HG02885 (cell line): ENCODE data around the gene DNAL4.

Source experiments
- ATAC-seq: cut with Tn5 transposase; IDR thresholded peaks from one replicate; pipeline ENCODE4 v1.9.1; 2021; ENCODE audit warnings: mild to moderate bottlenecking; ENCODE audit not compliant: unreplicated experiment, poor library complexity

DNAL4 gene, protein sequence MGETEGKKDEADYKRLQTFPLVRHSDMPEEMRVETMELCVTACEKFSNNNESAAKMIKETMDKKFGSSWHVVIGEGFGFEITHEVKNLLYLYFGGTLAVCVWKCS

DNA sequence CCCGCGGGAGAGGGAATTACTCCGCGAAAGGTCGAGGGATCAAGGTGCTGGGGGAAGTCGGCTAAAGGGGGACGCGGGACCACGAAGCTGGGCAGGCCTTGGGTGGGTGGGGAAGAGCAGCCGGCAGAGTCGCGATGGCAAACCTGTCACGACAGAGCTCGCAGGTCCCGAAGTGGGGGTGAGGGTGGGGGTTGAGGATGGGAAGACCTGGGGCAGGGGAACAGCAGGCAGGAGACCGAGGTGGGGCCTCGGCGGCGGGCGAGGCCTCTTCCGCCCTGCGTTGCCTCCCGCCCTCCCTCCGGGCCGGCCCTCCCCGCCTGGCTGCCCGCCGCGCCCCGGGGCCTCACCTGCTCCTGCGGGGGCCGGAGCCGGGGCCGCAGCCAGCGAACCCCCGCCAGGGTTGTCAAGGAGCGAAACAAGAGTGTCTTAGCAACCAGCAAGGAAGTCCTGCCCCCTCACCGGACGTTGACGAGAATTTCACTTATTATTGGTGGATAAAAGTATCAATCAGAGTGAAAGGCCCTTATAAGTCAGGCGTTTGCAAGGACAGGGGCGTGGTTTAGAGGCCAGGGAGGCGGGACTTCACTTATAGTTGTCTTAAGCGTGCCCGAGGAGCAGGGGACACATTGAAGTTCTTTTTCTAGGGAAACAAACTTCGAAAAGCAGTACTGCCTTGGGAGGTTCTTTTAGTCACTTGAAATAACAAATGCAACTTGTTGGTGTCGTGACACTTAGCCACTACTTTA is at the start of gene DNAL4:
Gene DNAL4 (minus strand): TSS at position 423 of the 746 bp plus-strand sequence. CDS start 11,412 bp downstream, outside the sequence.
- peak; percentile 96 for ATAC-seq

DNA sequence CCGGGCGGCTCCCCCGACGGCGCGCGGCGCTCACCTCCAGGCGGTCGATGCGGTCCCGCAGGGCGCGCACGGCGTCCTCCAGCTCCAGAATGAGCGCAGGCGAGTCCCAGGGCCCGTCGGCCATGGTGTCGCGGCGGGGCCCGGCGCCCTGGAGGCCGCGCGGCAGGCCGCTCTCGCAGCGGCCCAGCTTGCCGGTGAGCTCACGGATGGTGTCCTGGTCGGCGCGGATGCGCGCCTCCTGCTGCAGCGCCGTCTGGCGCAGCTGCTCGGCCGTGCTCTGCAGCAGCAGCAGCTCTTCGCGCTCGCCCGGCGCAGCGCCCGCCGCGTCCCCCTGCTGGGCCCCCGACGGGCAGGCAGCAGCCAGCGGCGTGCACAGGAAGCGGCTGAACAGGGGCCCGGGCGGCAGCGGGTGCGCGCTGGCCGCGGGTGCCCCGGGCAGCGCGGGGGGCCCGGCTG is 49.3 kb upstream of the DNAL4 start:
- no peak for ATAC-seq

DNA sequence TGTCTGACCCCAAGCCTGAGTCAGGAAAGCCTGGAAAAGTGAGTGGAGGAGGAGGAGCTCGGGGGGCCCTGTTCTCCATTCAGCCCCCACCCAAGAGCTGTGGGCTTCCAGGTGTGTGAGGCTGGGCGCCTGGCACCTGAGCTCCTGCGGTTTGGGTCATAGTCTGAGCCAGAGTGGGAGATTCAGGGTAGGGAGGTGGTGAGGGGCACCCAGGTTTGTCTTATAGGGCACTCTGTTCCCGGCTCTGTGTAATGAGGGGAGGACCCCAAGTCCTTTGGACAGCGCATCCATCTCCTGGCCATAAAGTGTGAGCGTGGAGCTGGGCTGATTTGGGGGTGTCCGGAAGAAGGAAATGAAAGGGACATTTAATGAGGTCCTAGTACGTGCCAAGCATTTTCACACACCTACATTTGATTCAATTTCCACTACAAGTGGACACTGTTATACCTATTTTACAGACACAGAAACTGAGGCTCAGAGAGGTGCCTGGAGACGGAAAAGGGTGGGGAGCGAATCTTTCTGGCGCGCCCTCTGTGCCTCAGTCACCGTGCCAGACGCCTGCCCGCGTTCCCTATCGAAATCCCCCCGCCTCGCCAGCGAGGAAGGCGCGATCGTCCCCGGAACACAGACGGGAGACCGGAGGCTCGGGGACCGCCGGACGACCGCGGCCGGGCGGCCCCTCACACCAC is 48.7 kb upstream of the DNAL4 start:
- no peak for ATAC-seq

DNA sequence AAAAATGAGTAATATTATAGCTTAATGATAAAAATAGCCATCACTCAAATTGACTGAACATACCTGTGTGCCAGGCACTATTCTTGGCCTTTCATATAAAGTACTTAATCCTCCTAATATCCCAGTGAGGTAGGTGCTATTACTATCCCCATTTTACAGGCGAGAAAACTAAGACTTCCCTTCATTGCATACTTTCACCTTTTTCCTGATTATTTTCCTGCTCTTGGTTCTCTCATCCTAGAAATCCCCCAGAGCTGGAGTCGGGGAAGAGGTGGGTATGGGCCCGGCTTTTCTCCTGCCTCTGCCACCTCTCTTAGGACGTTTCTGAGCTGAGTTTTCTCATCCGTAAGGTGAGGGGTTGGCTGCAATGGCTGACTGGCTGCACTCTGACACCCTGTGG is 47.7 kb upstream of the DNAL4 start:
- no peak for ATAC-seq

DNA sequence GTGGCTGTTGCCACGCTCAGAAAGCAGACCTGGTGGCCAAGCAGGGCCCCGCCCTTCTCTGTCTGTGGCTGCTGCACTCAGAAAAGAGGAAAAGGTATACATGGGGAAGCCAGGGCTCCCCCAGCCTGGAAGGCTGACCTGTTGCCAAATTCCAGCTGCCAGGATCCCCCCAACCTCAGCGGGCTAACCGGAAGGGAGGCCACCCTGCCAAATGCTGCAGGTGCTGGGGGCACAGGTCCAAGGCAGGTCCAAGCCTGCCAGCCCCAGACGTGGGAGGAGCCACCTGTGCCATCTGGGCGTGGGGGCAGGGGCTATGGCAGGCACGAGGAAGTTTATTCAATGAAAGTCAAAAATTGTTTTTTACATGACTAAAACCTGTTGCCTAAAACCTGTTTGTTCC is 47.3 kb upstream of the DNAL4 start:
- no peak for ATAC-seq

DNA sequence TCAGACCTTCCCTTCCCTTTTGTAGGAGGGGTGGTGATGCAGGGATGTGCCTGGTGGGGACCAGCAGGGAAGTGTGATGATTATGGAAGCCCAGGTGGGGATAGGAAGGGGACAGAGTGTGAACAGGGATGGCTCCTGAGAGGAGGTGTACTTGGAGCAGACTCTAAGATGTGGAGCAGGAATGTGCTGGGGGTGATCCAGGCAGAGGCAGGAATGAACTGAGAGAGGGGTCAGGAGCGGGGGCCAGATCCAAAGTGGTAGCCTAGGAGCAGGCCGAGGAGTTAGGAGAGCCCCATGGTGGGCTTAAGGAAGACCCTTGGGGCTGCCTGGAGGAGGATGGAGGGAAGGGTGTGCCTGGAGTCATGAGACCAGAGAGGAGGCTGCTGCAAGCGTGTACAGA is 46.2 kb upstream of the DNAL4 start:
- ATAC-seq, result no peak

DNA sequence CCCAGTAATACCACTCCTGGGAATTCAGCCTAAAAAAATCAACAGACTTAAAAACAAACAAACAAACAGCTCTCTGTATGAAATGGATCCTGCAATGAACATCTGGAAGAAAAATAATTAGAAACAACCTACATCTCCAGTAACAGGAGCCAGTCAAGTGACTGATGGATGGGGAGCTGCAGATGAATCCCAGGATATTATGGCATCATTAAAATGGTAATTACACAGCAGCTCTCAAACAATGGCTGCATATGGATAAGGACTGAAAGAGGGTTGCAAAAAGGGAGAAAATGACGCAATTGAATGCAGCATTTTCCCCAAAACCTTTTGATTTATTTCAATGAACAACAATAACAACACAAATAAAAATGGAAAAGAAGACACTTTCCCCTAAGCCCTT is 45.7 kb upstream of the DNAL4 start:
- ATAC-seq, result no peak

DNA sequence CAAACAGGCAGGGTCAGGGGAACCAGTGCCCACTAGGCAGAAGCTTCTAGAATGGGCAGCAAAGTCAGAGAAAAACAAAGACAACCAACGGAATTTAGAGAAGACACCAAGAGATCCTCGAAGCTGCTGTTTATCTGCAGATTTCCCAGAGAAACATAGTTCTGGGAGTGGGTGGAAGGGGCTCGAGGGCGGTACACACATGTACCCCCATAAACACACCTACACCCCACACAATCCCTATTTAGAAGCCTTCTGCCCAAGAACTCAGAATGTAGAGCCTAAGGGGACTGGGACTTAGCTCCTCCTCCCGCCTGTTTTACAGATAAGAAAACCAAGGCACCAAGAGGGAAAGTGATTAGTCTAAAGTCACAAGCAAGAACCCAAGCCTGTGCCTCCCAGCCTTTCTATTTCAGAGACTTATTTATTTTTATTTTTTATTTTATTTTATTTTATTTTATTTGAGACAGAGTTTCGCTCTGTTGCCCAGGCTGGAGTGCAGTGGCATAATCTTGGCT is 43.5 kb upstream of the DNAL4 start:
- ATAC-seq, result no peak

DNA sequence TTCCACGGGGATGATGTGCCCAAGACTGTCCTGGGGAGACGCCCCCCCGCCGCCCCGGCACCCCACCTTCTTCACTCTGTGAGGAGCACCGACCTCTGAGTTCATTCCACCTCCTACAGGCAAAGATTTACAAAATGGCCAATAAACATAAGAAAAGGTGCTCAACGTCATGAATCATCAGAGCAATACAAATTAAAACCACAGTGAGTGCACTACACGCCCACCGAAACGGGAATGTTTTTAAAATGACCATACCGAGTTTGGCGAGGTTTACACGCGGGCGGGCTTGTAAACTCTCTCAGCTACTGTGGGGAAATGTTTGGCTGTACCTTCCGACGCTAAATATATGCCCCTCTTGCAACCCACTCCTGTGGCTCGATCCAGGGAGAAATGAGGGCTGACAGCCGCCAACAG is 42.0 kb upstream of the DNAL4 start:
- ATAC-seq, result no peak

DNA sequence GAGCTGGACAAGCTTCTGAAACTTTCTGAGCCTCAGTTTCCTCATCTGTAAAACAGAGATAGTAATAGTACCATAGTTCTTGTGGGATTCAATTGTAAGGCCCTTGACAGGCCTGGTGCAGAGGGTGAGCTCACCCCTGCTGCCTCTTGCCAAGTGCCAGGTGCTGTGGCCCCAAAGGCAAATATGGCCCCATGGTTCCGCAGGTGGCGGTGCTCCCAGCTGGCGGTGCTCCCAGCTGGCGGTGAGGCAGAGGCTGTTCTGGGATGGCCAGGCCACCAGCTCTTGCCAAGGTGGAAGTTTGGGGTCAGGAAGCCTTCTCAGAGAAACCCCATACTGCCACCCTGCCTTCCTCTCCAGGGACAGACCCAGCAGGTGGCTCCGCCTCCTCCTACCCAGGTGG is 41.0 kb upstream of the DNAL4 start:
- ATAC-seq, result no peak

DNA sequence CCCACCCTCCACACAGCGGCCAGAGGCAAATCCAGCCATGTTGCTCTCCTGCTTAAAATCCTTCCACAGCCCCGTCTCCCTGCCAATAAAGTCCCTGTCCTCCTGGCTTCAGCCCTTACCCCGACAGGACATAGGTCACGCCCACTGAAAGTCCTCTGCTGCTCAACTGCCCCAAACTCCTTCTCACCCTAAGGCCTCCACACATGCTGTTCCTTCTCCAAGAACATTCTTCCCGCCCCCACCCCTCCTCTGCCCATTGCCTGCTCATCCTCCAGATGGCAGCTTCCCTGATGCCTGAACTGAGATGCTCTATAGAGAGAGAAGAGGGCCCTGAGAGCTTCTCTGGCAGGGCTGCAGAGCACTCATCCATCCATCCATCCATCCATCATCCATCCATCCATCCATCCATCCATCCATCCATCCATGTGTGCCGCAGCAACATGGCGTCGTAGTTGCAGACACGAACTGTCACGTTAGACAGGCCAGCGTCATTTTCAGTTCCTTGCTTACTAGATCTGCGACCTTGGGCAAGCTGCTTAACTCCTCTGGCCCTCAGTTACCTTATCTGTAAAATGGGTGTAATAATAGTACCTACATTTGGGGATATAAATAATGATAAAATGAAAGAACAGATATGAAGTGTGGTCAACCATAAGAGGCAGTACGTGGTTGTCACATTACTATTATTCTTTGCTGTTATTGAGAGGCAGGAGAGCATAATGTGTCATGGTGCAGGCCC is 40.4 kb upstream of the DNAL4 start:
- no peak for ATAC-seq

DNA sequence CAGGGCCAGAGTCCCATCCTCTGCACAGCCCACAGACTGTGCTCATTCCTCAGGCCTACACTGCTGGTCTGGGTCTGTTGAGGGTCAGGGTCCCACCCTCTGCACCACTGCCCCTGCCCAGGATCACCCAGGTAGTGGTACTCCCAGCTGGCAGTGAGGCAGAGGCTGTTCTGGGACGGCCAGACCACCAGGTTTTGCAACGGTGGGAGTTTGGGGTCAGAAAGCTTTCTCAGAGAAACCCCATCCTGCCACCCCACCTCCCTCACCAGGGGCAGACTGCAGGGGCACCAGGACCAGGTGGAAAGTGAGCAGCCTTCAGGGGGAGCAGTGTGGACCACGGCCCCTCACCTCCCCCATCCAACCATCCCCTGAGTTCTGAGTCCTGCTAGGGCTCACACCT is 39.1 kb upstream of the DNAL4 start:
- ATAC-seq, result no peak

DNA sequence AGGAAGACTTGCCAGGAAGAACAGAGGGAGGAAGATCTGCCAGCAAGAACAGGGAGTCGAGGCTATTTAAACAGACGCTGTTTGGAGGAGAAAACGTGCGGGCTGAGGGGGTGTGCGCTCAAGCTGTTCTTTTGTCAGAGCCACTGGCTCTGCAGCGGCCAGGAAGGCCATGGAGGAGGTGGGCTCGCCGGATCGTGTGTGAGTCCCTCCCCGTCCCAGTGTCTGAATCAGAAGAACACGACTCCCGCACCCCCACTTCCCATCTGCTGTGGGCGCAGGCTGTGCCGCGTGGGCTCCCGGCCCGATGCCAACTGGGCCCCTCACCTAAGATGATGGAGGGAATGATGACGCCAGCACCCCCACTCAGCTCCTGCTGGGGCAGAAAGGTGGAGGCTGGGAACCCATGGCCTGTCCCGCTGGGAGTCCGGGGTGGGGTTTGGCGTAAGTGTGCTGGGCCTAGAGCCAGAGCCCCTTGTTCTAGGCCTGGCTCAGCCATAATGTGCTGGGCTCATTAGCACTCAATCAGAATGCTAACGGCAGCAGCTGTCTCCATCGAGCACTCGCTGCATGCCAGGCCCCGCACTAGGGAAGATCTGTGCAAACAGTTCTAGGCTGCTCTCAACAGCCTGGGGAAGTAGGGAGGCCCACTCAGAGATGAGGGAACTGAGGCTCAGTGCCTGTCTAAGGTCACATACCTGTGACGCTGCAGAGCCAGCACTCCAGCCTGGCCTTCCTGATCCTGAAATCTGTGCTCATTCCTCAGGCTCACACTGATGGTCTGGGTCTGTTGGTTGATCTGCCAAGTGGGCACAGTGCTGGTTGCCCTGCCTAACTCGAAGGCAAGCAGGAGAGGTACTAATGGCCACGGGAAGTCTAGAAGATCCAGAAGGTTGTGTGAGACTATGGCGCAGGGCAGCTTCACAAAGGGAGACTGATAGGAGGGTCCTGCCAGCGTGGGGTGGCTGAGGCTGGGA is 38.3 kb upstream of the DNAL4 start:
- no peak for ATAC-seq

DNA sequence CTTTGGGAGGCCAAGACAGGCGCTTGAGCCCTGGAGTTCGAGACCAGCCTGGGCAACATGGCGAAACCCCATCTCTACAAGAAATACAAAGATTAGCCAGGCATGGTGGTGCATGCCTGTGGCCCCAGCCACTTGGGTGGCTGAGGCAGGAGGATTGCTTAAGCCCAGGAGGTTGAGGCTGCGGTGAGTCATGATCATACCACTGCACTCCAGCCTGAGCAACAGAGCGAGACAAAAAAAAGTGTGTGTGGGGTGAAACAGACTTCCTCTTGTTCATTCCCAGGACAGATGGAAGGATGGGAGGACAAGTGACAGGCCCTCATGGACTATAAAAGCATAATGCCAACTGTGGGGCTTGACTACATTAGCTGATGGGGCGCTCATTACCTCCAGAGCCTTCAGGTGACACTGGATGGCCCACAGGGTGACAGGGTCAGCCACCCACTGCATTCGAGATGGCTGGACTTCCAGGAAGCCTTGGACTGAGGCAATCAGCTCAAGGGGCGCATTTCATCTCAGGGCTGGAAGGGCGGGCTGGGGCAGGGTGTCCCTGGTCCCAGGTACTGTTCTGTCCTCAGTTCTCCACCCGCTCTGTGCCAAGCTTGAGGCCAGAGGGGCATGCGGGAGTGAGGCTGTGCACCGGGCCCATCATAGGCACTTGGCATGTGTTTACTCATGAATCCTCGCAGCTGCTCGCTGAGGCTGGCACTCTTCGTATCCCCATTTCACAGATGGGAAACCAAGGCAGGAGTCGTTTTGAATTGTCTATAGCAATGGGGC is 37.4 kb upstream of the DNAL4 start:
- ATAC-seq, result no peak

DNA sequence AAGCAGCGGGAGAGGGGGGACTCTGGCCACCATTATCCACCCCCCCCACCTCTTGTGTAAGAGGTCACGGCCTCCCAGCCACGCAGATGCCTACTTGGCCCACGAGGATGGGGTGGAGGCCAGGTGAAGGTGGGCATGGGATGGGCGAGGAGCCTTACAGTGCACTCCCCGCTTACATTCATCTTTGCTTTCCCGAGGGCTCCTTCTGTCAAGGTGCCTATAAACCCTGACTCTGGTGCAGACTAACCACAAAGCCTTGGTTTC is 36.8 kb upstream of the DNAL4 start:
- ATAC-seq, result no peak

DNA sequence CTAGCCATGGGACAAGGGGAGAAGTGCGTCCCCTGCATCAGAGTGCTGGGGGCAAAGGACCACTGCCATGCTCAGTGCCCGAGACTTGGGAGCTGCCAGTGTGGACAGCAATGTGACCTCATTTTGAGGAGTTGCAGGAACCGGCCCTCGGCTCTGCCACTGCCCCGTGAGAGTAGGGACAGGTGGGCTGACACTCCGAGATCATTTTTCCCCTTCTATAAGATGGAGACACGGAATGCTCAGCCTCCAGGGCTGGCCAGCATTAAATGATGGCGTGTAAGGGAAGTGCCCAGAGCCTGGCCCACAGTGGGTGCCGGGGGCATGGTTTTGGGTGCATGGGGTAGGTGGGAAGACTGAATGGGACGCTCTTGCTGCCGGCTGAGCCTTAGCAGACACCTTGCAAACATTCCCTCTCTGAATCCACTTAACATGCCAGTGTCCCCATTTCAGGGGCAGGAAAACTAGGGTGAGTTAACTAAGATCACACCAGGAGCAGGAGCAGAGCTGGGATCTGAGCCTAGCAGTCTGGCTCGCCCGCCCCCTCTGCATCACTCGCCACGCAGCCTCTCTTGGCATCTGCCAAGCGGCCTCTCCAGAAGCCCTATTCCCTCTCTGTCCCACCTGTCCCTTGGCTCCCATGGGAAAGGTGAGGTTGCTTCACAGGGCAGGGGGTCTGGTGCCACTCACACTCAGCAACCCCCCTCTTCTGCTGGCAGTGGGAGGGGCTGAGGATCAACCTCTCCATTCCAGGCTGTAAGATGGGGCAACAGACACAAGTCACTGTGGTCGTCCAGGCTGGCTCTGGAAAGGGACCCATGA is 36.3 kb upstream of the DNAL4 start:
- no peak for ATAC-seq

DNA sequence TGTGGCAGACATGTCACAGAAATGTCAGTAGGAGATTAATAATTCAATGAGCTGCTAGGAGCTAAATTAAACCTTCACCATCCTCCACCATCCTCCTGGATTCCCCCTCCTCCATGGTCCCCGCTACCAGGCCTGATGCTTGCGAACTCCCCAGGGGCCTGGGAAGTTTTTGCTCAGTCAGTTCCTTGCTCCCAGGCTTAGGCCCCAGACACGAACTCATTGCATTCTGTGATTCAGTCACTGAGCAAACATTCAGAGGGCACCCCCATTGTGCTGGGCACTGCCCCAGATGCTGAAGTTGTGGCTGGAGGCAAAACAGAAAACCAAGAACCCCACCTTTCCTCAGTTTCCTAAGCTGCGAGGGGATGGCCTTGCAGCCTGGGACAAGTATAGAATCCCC is 35.5 kb upstream of the DNAL4 start:
- ATAC-seq, result no peak

DNA sequence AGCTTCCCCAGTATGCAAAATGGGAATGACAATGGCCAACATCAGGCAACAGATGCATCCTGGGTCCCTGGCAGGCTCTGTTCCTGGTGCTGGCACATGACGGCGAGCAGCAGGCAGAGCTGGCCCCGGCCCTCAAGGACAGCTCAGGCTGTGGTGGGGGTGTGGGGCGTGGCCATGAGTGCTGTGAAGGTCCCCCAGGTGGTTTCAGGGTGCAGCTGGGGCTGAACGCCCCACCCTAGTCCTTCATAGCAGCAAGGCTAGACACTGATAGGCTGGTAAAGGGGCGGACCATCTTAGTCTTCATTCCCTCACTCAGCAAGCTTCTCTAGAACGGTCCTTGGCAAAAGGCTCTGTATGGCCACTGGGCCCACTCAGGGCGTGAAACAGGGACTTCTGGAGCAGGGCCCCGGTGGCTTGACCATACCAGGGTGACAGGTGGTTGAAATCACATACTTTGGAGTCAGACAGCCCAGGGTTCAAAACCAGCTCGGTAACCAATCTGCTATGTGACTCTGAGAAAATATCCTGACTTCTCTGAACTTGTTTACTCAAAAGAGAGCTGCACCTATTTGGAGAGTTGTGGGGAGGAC is 34.8 kb upstream of the DNAL4 start:
- ATAC-seq, result no peak
